DND-41 (cell line): ENCODE measurements around the gene ASPM.

Experiments used
- CTCF ChIP-seq: IDR thresholded peaks from 2 replicates; pipeline ENCODE4 v1.5.1; 2012; ENCODE audit warnings: borderline replicate concordance, low read length, moderate library complexity, mild to moderate bottlenecking; ENCODE audit not compliant: poor library complexity, severe bottlenecking; ENCODE audit errors: extremely low read depth
- EZH2 ChIP-seq: IDR thresholded peaks from 3 replicates; pipeline ENCODE4 v1.6.1; 2012; ENCODE audit warnings: borderline replicate concordance, low read depth, mild to moderate bottlenecking, moderate library complexity, low read length, inconsistent platforms; ENCODE audit not compliant: severe bottlenecking

DNA sequence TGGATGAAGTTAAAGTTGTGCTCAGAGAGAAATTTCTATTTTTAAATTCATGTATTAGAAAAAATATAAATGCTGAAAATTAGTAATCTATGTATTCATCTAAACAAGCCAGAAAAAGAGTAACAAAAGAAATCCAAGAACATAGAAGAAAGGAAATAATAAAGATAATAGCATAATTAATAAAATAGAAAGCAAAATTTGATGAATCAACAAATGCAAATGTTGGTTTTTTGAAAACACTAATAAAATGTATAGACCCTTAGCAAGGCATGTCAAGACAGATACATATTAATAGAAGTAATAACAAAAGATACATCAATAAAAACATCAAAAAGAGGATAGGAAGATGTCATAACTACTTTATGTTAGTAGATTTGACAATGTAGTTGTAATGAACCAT, 97.4 kb downstream of the ASPM start:
- TF ChIP-seq EZH2 (no peak), CTCF (no peak)
